GM18951 (cell line): ENCODE data around the gene TTC28.
"Not testable (repeated sequence)": the region's sequence is repeated elsewhere in the genome, so short reads cannot be mapped to it uniquely, and the experiment has no call there.

ENCODE experiments used
- POLR2A ChIP-seq: IDR thresholded peaks from 4 replicates; pipeline ENCODE4 v1.6.1; 2011; ENCODE audit warnings: mild to moderate bottlenecking; ENCODE audit not compliant: insufficient read length, insufficient read depth; ENCODE audit errors: extremely low read depth
- in situ Hi-C: fragments of 300-500 bp; cut with MboI; formaldehyde crosslinking; loops from one replicate; pipeline ENCODE4 v1.12.0; 2022; ENCODE audit warnings: low sequenced_read_pairs, mixed read lengths, inconsistent platforms; ENCODE audit not compliant: unreplicated experiment

Gene TTC28

GRCh38 chr22:28702891-28703290 lies 23.3 kb upstream of the TTC28 start:
- in situ Hi-C loops, result no loop called here
- no peak for TF ChIP-seq POLR2A

- in situ Hi-C loops, result not testable (repeated sequence)
Measured at GRCh38 chr22:28693041-28693760, 13.6 kb upstream of the TTC28 start.

GRCh38 chr22:28689796-28690195 lies 10.2 kb upstream of the TTC28 start:
- in situ Hi-C loops, result not testable (repeated sequence)

- in situ Hi-C loops, result not testable (repeated sequence)
Measured at GRCh38 chr22:28682966-28683365, 3.3 kb upstream of the TTC28 start.

- in situ Hi-C loops, result not testable (repeated sequence)
Measured at GRCh38 chr22:28680813-28681490, 1.3 kb upstream of the TTC28 start.

GRCh38 chr22:28678778-28679610 lies 646 bp downstream of the TTC28 start:
- in situ Hi-C loops, result not testable (repeated sequence)

GRCh38 chr22:28678170-28678569 lies 1.5 kb downstream of the TTC28 start:
- in situ Hi-C loops, result not testable (repeated sequence)

GRCh38 chr22:28674121-28674563 lies 5.5 kb downstream of the TTC28 start:
- in situ Hi-C loops, result no loop called here
- TF ChIP-seq POLR2A, result no peak

- no peak for TF ChIP-seq POLR2A
- in situ Hi-C loops, result no loop called here
Measured at GRCh38 chr22:28670756-28671155, 8.9 kb downstream of the TTC28 start.

GRCh38 chr22:28670161-28670560 lies 9.5 kb downstream of the TTC28 start:
- in situ Hi-C loops, result no loop called here
- TF ChIP-seq POLR2A, result no peak

- no peak for TF ChIP-seq POLR2A
- in situ Hi-C loops, result no loop called here
Measured at GRCh38 chr22:28669387-28669786, 10.3 kb downstream of the TTC28 start.

GRCh38 chr22:28663569-28663942 lies 16.1 kb downstream of the TTC28 start:
- in situ Hi-C loops, result not testable (repeated sequence)

GRCh38 chr22:28658448-28658847 lies 21.2 kb downstream of the TTC28 start:
- in situ Hi-C loops, result no loop called here
- no peak for TF ChIP-seq POLR2A

GRCh38 chr22:28656181-28656580 lies 23.5 kb downstream of the TTC28 start:
- TF ChIP-seq POLR2A, result no peak
- in situ Hi-C loops, result no loop called here
